Measurements from ENCODE around the gene PCYT1A. TPM values are rescaled to one million over a fixed set of nuclear protein-coding genes. Genes with fewer than 3 reads are reported as not detected.

PCYT1A gene
- total and polyA plus RNA-seq, 4 donors, result 21.2 to 67.4 (median 42.7) TPM

- Histone ChIP-seq H3K36me3 (ENCODE audit: control insufficient read depth in 4 of 4, insufficient read depth in 4 of 4, low read length in 4 of 4) (peaks cover 0 to 5% (median 0%) of the 10 kb centered on the region in 4 donors), H3K9me3 (ENCODE audit: control insufficient read depth in 4 of 4, insufficient read depth in 3 of 4, low read length in 3 of 4) (no peaks in the 10 kb centered on the region), H3K27me3 (ENCODE audit: control insufficient read depth in 3 of 3, insufficient read depth in 3 of 3, low read length in 2 of 3) (no peaks in the 10 kb centered on the region), H3K9ac (ENCODE audit: insufficient read depth in 1 of 2, low read length in 2 of 2) (peak overlapping the region; percentile 54 to 85), H3K27ac (ENCODE audit: low read depth in 1 of 2, low read length in 1 of 2) (peak overlapping the region; percentile 97 to 99), H3K4me1 (ENCODE audit: control insufficient read depth in 5 of 5, insufficient read depth in 5 of 5, low read length in 5 of 5) (peaks cover 0 to 22% (median 12%) of the 10 kb centered on the region in 5 donors), H3K4me3 (peak overlapping the region; percentile 94)
- ATAC-seq (ENCODE audit: insufficient read depth, low FRiP score) (no peak), DNase-seq (peak in 1 of 3 donors; percentile 58)
- TF ChIP-seq CTCF (IDR thresholded peaks at IDR 0.05; ENCODE audit: control extremely low read depth, extremely low read depth), result no peak
- 1% methylated on average over 17 of the region's 17 CpGs for WGBS, 2 donors
These were observed 575 bp upstream of the PCYT1A start for GRCh38 chr3:196288141-196288460.

- H3K27me3 ChIP-seq (ENCODE audit: control insufficient read depth in 3 of 3, insufficient read depth in 3 of 3, low read length in 2 of 3), result no peaks in the 10 kb centered on the region
- peaks cover 0 to 5% (median 0%) of the 10 kb centered on the region in 4 donors for H3K36me3 ChIP-seq (ENCODE audit: control insufficient read depth in 4 of 4, insufficient read depth in 4 of 4, low read length in 4 of 4)
- H3K9me3 ChIP-seq (ENCODE audit: control insufficient read depth in 4 of 4, insufficient read depth in 3 of 4, low read length in 3 of 4), result no peaks in the 10 kb centered on the region
- ATAC-seq (ENCODE audit: insufficient read depth, low FRiP score), result peak; percentile 6
- H3K4me1 ChIP-seq (ENCODE audit: control insufficient read depth in 5 of 5, insufficient read depth in 5 of 5, low read length in 5 of 5), result peaks cover 0 to 24% (median 12%) of the 10 kb centered on the region in 5 donors
- DNase-seq, result no peak
- peak overlapping the region; percentile 93 for H3K4me3 ChIP-seq
- H3K27ac ChIP-seq (ENCODE audit: low read depth in 1 of 2, low read length in 1 of 2), result peak overlapping the region; percentile 97 to 99
- H3K9ac ChIP-seq (ENCODE audit: insufficient read depth in 1 of 2, low read length in 2 of 2), result peak overlapping the region; percentile 93 to 96
- WGBS, 2 donors, result 0 to 1% methylated on average over 22 of the region's 22 CpGs
- TF ChIP-seq CTCF (IDR thresholded peaks at IDR 0.05; ENCODE audit: control extremely low read depth, extremely low read depth), result no peak
These were observed 461 bp downstream of the PCYT1A start for GRCh38 chr3:196287090-196287439.

GRCh38 chr3:196284396-196284795, 3.1 kb downstream of the PCYT1A start:
- no peaks in the 10 kb centered on the region for H3K9me3 ChIP-seq (ENCODE audit: control insufficient read depth in 4 of 4, insufficient read depth in 3 of 4, low read length in 3 of 4)
- TF ChIP-seq CTCF (IDR thresholded peaks at IDR 0.05; ENCODE audit: control extremely low read depth, extremely low read depth), result no peak
- H3K36me3 ChIP-seq (ENCODE audit: control insufficient read depth in 4 of 4, insufficient read depth in 4 of 4, low read length in 4 of 4), result peaks cover 0 to 5% (median 0%) of the 10 kb centered on the region in 4 donors
- H3K27ac ChIP-seq (ENCODE audit: low read depth in 1 of 2, low read length in 1 of 2), result peak overlapping the region in 1 of 2 donors; percentile 28
- H3K4me1 ChIP-seq (ENCODE audit: control insufficient read depth in 5 of 5, insufficient read depth in 5 of 5, low read length in 5 of 5), result peaks cover 0 to 30% (median 12%) of the 10 kb centered on the region in 5 donors
- ATAC-seq (ENCODE audit: insufficient read depth, low FRiP score) (no peak), DNase-seq (no peak)
- 57 to 59% methylated on average over 3 of the region's 3 CpGs for WGBS, 2 donors
- no peak overlapping the region for H3K9ac ChIP-seq (ENCODE audit: insufficient read depth in 1 of 2, low read length in 2 of 2)
- no peaks in the 10 kb centered on the region for H3K27me3 ChIP-seq (ENCODE audit: control insufficient read depth in 3 of 3, insufficient read depth in 3 of 3, low read length in 2 of 3)
- no peak overlapping the region for H3K4me3 ChIP-seq

GRCh38 chr3:196281962-196282361, 5.6 kb downstream of the PCYT1A start:
- Histone ChIP-seq H3K9me3 (ENCODE audit: control insufficient read depth in 4 of 4, insufficient read depth in 3 of 4, low read length in 3 of 4) (no peaks in the 10 kb centered on the region), H3K27ac (ENCODE audit: low read depth in 1 of 2, low read length in 1 of 2) (no peak overlapping the region), H3K9ac (ENCODE audit: insufficient read depth in 1 of 2, low read length in 2 of 2) (no peak overlapping the region), H3K36me3 (ENCODE audit: control insufficient read depth in 4 of 4, insufficient read depth in 4 of 4, low read length in 4 of 4) (peaks cover 0 to under 1% (median 0%) of the 10 kb centered on the region in 4 donors), H3K27me3 (ENCODE audit: control insufficient read depth in 3 of 3, insufficient read depth in 3 of 3, low read length in 2 of 3) (no peaks in the 10 kb centered on the region), H3K4me3 (no peak overlapping the region), H3K4me1 (ENCODE audit: control insufficient read depth in 5 of 5, insufficient read depth in 5 of 5, low read length in 5 of 5) (peaks cover 0 to 36% (median 12%) of the 10 kb centered on the region in 5 donors)
- WGBS, 2 donors, result 87 to 96% methylated on average over 4 of the region's 4 CpGs
- TF ChIP-seq CTCF (IDR thresholded peaks at IDR 0.05; ENCODE audit: control extremely low read depth, extremely low read depth), result no peak
- DNase-seq (no peak), ATAC-seq (ENCODE audit: insufficient read depth, low FRiP score) (no peak)

Data from lung (tissue), 12 donors.